ENCODE data around the gene GLYR1. TPM values are rescaled to one million over a fixed set of nuclear protein-coding genes. Genes with fewer than 3 reads are reported as not detected.

GLYR1 gene
- total RNA-seq, 1 experiment from 2014 or later: 30.6 TPM

GRCh38 chr16:4871071-4871470 lies 24.0 kb upstream of the GLYR1 start:
- ChIA-PET POLR2A (ENCODE audit: unreplicated experiment) (no interaction called here), CTCF (no interaction called here)
- H4K20me1 ChIP-seq (ENCODE audit: low read length): no peaks in the 10 kb centered on the region
- intact Hi-C loops (cut with micrococcal nuclease): no loop called here
- H3K9me2 ChIP-seq (replicated peaks; ENCODE audit: low read length): no peaks in the 10 kb centered on the region
- no peak overlapping the region for H3K9ac ChIP-seq (ENCODE audit: low read length)
- no peak for TF ChIP-seq EZH2phosphoT487 (IDR thresholded peaks at IDR 0.05; ENCODE audit: borderline replicate concordance, low read length)
- TF ChIP-seq EZH2 (IDR thresholded peaks at IDR 0.05; ENCODE audit: low read length, unreplicated experiment): no peak
- no peak for TF ChIP-seq CTCF (conservative IDR thresholded peaks at IDR 0.05; ENCODE audit: low read depth, low read length)
- no peaks in the 10 kb centered on the region for H3F3A ChIP-seq (ENCODE audit: low read length, unreplicated experiment)
- no peak overlapping the region for H2AFZ ChIP-seq (ENCODE audit: low read length)
- peaks cover 22% of the 10 kb centered on the region for H3K79me2 ChIP-seq (ENCODE audit: low read length)
- H3K27me3 ChIP-seq (ENCODE audit: low read length): no peaks in the 10 kb centered on the region
- no peak overlapping the region for H3K27ac ChIP-seq (ENCODE audit: low read length)
- BruUV-seq (replicated peaks): no TSS peak
- H3K4me1 ChIP-seq (ENCODE audit: insufficient read depth, low read length): no peaks in the 10 kb centered on the region
- no peak for ATAC-seq
- peaks cover 5% of the 10 kb centered on the region; the same call in 1 of the 2 replicates for H3K36me3 ChIP-seq (ENCODE audit: low read depth, low read length)
- H3K4me3 ChIP-seq (ENCODE audit: low read length): no peak overlapping the region
- no peaks in the 10 kb centered on the region for H3K9me3 ChIP-seq (ENCODE audit: low read length)
- no peak overlapping the region for H3K4me2 ChIP-seq (ENCODE audit: low read length)
- no peak for DNase-seq

DNA sequence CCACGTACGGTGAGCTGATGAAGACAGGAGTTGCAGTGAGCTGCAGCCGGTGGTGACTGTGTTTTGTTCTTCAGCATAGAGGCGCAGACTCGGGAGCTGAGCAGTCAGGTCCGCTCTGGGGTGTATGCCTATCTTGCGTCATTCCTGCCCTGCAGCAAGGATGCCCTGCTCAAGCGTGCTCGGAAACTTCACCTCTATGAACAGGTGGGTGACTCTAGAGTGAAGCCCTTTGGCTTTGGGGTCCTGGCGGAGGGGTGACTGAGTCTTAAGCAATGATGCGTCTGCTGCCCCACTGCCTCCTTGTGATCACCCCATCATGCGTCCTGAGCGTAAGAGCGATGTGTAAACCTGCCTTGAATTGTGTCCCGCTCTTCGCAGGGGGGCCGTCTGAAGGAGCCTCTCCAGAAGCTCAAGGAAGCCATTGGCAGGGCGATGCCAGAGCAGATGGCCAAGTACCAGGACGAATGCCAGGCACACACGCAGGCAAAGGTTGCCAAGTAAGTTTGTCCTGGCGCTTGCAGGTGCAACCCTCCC lies 23.1 kb upstream of the GLYR1 start:
- Histone ChIP-seq H3K27me3 (ENCODE audit: low read length) (no peaks in the 10 kb centered on the region), H3F3A (ENCODE audit: low read length, unreplicated experiment) (no peaks in the 10 kb centered on the region), H3K9ac (ENCODE audit: low read length) (no peak overlapping the region), H3K27ac (ENCODE audit: low read length) (no peak overlapping the region), H3K9me2 (replicated peaks; ENCODE audit: low read length) (no peaks in the 10 kb centered on the region), H3K4me2 (ENCODE audit: low read length) (no peak overlapping the region), H3K79me2 (ENCODE audit: low read length) (peaks cover 28% of the 10 kb centered on the region), H4K20me1 (ENCODE audit: low read length) (no peaks in the 10 kb centered on the region), H2AFZ (ENCODE audit: low read length) (no peak overlapping the region), H3K9me3 (ENCODE audit: low read length) (no peaks in the 10 kb centered on the region), H3K36me3 (ENCODE audit: low read depth, low read length) (peaks cover 5% of the 10 kb centered on the region; the same call in 1 of the 2 replicates), H3K4me1 (ENCODE audit: insufficient read depth, low read length) (no peaks in the 10 kb centered on the region), H3K4me3 (ENCODE audit: low read length) (no peak overlapping the region)
- TF ChIP-seq EZH2phosphoT487 (IDR thresholded peaks at IDR 0.05; ENCODE audit: borderline replicate concordance, low read length): no peak
- TF ChIP-seq EZH2 (IDR thresholded peaks at IDR 0.05; ENCODE audit: low read length, unreplicated experiment): no peak
- no TSS peak for BruUV-seq (replicated peaks)
- no peak for DNase-seq
- CTCF ChIA-PET: no interaction called here
- POLR2A ChIA-PET (ENCODE audit: unreplicated experiment): no interaction called here
- intact Hi-C loops (cut with micrococcal nuclease): no loop called here
- ATAC-seq: no peak

- POLR2A ChIA-PET (ENCODE audit: unreplicated experiment): no interaction called here
- TF ChIP-seq CTCF (conservative IDR thresholded peaks at IDR 0.05; ENCODE audit: low read depth, low read length): no peak
- no peak for TF ChIP-seq EZH2phosphoT487 (IDR thresholded peaks at IDR 0.05; ENCODE audit: borderline replicate concordance, low read length)
- TF ChIP-seq EZH2 (IDR thresholded peaks at IDR 0.05; ENCODE audit: low read length, unreplicated experiment): no peak
- peaks cover 5% of the 10 kb centered on the region; the same call in 1 of the 2 replicates for H3K36me3 ChIP-seq (ENCODE audit: low read depth, low read length)
- DNase-seq (no peak), ATAC-seq (no peak)
- no peaks in the 10 kb centered on the region for H4K20me1 ChIP-seq (ENCODE audit: low read length)
- H2AFZ ChIP-seq (ENCODE audit: low read length): no peak overlapping the region
- no peak overlapping the region for H3K4me3 ChIP-seq (ENCODE audit: low read length)
- H3K9me3 ChIP-seq (ENCODE audit: low read length): no peaks in the 10 kb centered on the region
- H3F3A ChIP-seq (ENCODE audit: low read length, unreplicated experiment): no peaks in the 10 kb centered on the region
- H3K9me2 ChIP-seq (replicated peaks; ENCODE audit: low read length): no peaks in the 10 kb centered on the region
- no peak overlapping the region for H3K27ac ChIP-seq (ENCODE audit: low read length)
- no peak overlapping the region for H3K9ac ChIP-seq (ENCODE audit: low read length)
- H3K79me2 ChIP-seq (ENCODE audit: low read length): peaks cover 36% of the 10 kb centered on the region
- intact Hi-C loops (cut with micrococcal nuclease): no loop called here
- no peak overlapping the region for H3K4me2 ChIP-seq (ENCODE audit: low read length)
- no TSS peak for BruUV-seq (replicated peaks)
- no peaks in the 10 kb centered on the region for H3K4me1 ChIP-seq (ENCODE audit: insufficient read depth, low read length)
- CTCF ChIA-PET: no interaction called here
- H3K27me3 ChIP-seq (ENCODE audit: low read length): no peaks in the 10 kb centered on the region
These were observed 22.2 kb upstream of the GLYR1 start for GRCh38 chr16:4869147-4869805.

Data from PC-3 (cell line).